ENCODE measurements around the gene DCXR.
"Not testable (repeated sequence)": the region's sequence is repeated elsewhere in the genome, so short reads cannot be mapped to it uniquely, and the experiment has no call there.

DCXR gene

GRCh38 chr17:82041144-82041814 is 3.8 kb upstream of the DCXR start:
- H3K9ac ChIP-seq (ENCODE audit: low read length), result no peak overlapping the region
- H3K4me3 ChIP-seq (ENCODE audit: low read length), result no peak overlapping the region
- no peaks in the 10 kb centered on the region for H3K9me3 ChIP-seq (ENCODE audit: control insufficient read depth, low read length)
- H3K36me3 ChIP-seq (ENCODE audit: control insufficient read depth, insufficient read depth, low read length), result no peaks in the 10 kb centered on the region
- no peaks in the 10 kb centered on the region for H3K27me3 ChIP-seq (ENCODE audit: control insufficient read depth, insufficient read depth, low read length)
- H3K4me1 ChIP-seq (ENCODE audit: control insufficient read depth, insufficient read depth, low read length), result peaks cover 7% of the 10 kb centered on the region

GRCh38 chr17:82039695-82040299 is 2.3 kb upstream of the DCXR start:
- Histone ChIP-seq H3K27me3 (ENCODE audit: control insufficient read depth, insufficient read depth, low read length) (no peaks in the 10 kb centered on the region), H3K9ac (ENCODE audit: low read length) (no peak overlapping the region), H3K4me3 (ENCODE audit: low read length) (no peak overlapping the region), H3K4me1 (ENCODE audit: control insufficient read depth, insufficient read depth, low read length) (peaks cover 13% of the 10 kb centered on the region), H3K9me3 (ENCODE audit: control insufficient read depth, low read length) (no peaks in the 10 kb centered on the region), H3K36me3 (ENCODE audit: control insufficient read depth, insufficient read depth, low read length) (no peaks in the 10 kb centered on the region)

DNA sequence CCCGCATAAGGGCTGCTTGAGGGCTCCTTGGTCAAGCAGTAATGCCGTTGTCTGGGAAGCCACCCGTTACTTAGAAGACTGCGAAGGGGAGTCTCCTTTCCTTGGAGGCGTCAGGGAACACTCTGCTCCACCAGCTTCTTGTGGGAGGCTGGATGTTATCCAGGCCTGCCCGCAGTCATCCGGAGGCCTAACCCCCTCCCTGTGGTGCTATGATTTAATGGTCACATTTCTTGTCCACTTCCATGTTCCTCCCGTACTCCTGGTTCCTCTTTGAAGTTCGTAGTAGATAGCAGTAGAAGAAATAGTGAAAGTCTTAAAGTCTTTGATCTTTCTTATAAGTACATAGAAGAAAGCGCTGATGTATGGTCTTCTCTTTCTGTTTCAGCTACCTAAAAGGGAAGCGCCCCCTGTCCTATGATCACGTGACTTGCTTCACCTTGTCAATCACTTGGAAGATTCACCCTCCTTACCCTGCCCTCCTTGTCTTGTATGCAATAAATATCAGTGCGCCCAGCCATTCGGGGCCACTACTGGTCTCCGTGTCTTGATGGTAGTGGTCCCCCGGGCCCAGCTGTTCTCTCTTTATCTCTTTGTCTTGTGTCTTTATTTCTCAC is 1.4 kb upstream of the DCXR start:
- not testable (repeated sequence) for H3K9me3 ChIP-seq (ENCODE audit: control insufficient read depth, low read length); H3K27me3 ChIP-seq (ENCODE audit: control insufficient read depth, insufficient read depth, low read length); H3K4me3 ChIP-seq (ENCODE audit: low read length); H3K9ac ChIP-seq (ENCODE audit: low read length); H3K36me3 ChIP-seq (ENCODE audit: control insufficient read depth, insufficient read depth, low read length)
- peaks cover 13% of the 10 kb centered on the region for H3K4me1 ChIP-seq (ENCODE audit: control insufficient read depth, insufficient read depth, low read length)

GRCh38 chr17:82037889-82038195 is 345 bp upstream of the DCXR start:
- no peaks in the 10 kb centered on the region for H3K9me3 ChIP-seq (ENCODE audit: control insufficient read depth, low read length)
- no peak overlapping the region for H3K4me3 ChIP-seq (ENCODE audit: low read length)
- no peaks in the 10 kb centered on the region for H3K36me3 ChIP-seq (ENCODE audit: control insufficient read depth, insufficient read depth, low read length)
- peak overlapping the region; percentile 78 for H3K9ac ChIP-seq (ENCODE audit: low read length)
- peaks cover 13% of the 10 kb centered on the region for H3K4me1 ChIP-seq (ENCODE audit: control insufficient read depth, insufficient read depth, low read length)
- no peaks in the 10 kb centered on the region for H3K27me3 ChIP-seq (ENCODE audit: control insufficient read depth, insufficient read depth, low read length)

DNA sequence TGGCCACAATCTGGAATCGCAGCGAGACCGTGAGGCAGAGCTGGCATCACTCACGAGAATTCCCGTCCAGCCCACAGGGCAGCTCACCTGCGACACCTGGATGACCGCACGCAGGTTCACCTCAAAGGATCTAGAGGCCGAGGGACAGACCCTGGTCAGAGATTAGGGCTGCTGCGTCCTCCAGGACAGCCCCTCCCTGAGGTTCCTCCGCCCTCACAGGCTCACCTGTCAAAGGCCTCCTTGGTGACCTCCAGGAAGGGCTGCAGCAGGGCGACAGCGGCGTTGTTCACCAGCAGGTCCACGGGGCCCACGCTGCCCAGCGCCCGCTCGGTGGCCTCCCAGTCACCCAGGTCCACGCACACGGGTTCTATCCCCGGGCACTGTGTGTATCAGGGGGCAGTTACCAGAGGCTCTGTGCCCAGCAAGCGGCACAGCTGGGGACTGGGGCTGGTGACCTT is 834 bp downstream of the DCXR start:
- Histone ChIP-seq H3K4me1 (ENCODE audit: control insufficient read depth, insufficient read depth, low read length) (peaks cover 19% of the 10 kb centered on the region), H3K9ac (ENCODE audit: low read length) (peak overlapping the region; percentile 78), H3K36me3 (ENCODE audit: control insufficient read depth, insufficient read depth, low read length) (no peaks in the 10 kb centered on the region), H3K4me3 (ENCODE audit: low read length) (peak overlapping the region; percentile 69), H3K9me3 (ENCODE audit: control insufficient read depth, low read length) (no peaks in the 10 kb centered on the region), H3K27me3 (ENCODE audit: control insufficient read depth, insufficient read depth, low read length) (no peaks in the 10 kb centered on the region)

GRCh38 chr17:82035956-82036633 is 1.4 kb downstream of the DCXR start:
- peak overlapping the region; percentile 78 for H3K9ac ChIP-seq (ENCODE audit: low read length)
- no peaks in the 10 kb centered on the region for H3K36me3 ChIP-seq (ENCODE audit: control insufficient read depth, insufficient read depth, low read length)
- H3K9me3 ChIP-seq (ENCODE audit: control insufficient read depth, low read length), result no peaks in the 10 kb centered on the region
- H3K4me1 ChIP-seq (ENCODE audit: control insufficient read depth, insufficient read depth, low read length), result peaks cover 19% of the 10 kb centered on the region
- H3K4me3 ChIP-seq (ENCODE audit: low read length), result no peak overlapping the region
- no peaks in the 10 kb centered on the region for H3K27me3 ChIP-seq (ENCODE audit: control insufficient read depth, insufficient read depth, low read length)

DNA sequence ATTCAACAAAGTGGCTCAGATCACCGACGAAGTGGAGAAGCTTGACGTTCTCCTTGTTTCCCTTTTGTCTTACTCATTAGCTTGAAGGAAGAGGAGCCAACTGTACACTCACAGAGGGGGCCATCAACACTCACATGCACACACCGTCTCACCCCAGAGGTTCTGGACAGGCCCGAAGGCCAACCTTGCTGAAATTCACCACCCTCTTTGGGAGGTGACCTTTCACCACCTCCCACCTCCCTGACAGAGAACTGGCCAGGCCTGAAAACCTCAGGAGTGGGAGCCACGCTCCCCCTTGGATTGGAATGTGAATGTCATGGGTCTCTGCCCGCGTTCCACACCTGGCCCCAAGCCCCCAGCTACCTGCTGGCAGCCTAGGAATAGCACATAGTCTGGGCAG is 2.0 kb downstream of the DCXR start:
- H3K9me3 ChIP-seq (ENCODE audit: control insufficient read depth, low read length), result no peaks in the 10 kb centered on the region
- H3K4me1 ChIP-seq (ENCODE audit: control insufficient read depth, insufficient read depth, low read length), result peaks cover 19% of the 10 kb centered on the region
- H3K4me3 ChIP-seq (ENCODE audit: low read length), result no peak overlapping the region
- no peaks in the 10 kb centered on the region for H3K36me3 ChIP-seq (ENCODE audit: control insufficient read depth, insufficient read depth, low read length)
- no peaks in the 10 kb centered on the region for H3K27me3 ChIP-seq (ENCODE audit: control insufficient read depth, insufficient read depth, low read length)
- no peak overlapping the region for H3K9ac ChIP-seq (ENCODE audit: low read length)

DNA sequence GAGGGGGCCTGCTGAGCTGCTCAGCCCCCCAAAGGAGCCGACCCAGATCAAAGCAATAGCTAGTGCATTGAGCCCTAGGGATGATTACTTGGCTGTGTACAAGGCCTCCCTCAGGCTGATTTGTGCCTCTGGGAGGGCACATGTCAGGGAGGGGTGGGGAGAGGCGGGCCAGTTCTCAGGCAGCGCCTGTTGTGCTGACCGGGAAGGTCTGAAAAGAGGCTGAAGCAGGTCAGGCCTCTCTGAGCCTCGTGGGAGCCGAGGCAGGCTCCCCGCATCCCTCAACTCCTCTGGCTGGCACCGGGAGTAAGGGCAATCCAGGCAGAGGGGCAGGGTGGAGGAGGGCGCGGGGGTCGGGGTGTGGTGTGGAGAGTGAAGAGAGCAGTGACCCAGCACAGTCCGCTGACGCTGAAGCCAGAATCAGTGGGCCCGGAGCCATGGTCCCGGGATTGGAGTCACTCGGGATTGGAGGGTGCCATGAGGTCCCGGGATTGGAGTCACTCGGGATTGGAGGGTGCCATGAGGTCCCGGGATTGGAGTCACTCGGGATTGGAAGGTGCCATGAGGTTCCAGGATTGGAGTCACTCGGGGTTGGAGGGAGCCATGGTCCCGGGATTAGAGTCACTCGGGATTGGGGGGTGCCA is 3.0 kb downstream of the DCXR start:
- Histone ChIP-seq H3K9ac (ENCODE audit: low read length) (no peak overlapping the region), H3K27me3 (ENCODE audit: control insufficient read depth, insufficient read depth, low read length) (no peaks in the 10 kb centered on the region), H3K4me1 (ENCODE audit: control insufficient read depth, insufficient read depth, low read length) (peaks cover 27% of the 10 kb centered on the region), H3K36me3 (ENCODE audit: control insufficient read depth, insufficient read depth, low read length) (no peaks in the 10 kb centered on the region), H3K4me3 (ENCODE audit: low read length) (no peak overlapping the region), H3K9me3 (ENCODE audit: control insufficient read depth, low read length) (no peaks in the 10 kb centered on the region)

DNA sequence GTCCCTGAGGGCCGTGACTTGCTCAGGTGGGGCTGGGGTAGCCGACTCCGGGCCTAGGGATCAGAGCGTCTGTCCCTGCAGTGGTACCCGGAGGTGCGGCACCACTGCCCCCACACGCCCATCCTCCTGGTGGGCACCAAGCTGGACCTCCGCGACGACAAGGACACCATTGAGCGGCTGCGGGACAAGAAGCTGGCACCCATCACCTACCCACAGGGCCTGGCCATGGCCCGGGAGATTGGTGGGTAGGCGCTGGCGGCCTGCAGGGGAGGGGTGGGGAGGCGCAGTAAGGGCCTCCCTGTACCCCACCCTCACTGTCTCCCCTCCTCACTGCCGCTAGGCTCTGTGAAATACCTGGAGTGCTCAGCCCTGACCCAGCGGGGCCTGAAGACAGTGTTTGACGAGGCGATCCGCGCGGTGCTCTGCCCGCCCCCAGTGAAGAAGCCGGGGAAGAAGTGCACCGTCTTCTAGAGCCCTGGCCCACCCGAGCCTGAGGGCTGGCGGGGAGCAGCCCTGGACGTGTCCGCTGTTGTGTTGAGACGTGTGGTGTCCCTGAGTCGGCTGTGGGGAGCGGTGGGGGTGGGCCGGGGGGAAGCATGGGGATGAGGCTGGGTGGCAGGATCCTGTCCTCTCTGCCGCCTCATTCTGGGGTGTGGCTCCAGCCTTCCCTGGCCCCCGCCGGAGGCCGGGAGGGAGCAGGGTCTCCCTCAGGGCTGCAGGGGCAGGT is 4.0 kb downstream of the DCXR start:
- Histone ChIP-seq H3K9ac (ENCODE audit: low read length) (peak overlapping the region; percentile 7), H3K4me3 (ENCODE audit: low read length) (no peak overlapping the region), H3K36me3 (ENCODE audit: control insufficient read depth, insufficient read depth, low read length) (no peaks in the 10 kb centered on the region), H3K4me1 (ENCODE audit: control insufficient read depth, insufficient read depth, low read length) (peaks cover 27% of the 10 kb centered on the region), H3K27me3 (ENCODE audit: control insufficient read depth, insufficient read depth, low read length) (no peaks in the 10 kb centered on the region), H3K9me3 (ENCODE audit: control insufficient read depth, low read length) (no peaks in the 10 kb centered on the region)

- H3K36me3 ChIP-seq (ENCODE audit: control insufficient read depth, insufficient read depth, low read length), result no peaks in the 10 kb centered on the region
These were observed 5.4 kb downstream of the DCXR start for GRCh38 chr17:82031885-82032627.

GRCh38 chr17:82031303-82031884 is 6.1 kb downstream of the DCXR start, which contains the start of gene RAC3:
Gene RAC3 (plus strand): TSS chr17:82031678. CDS start chr17:82031762, 84 bp downstream.
- H3K4me3 ChIP-seq (ENCODE audit: low read length), result peak within 1 kb of the TSS; percentile 25
- H3K9ac ChIP-seq (ENCODE audit: low read length), result peak within 1 kb of the TSS; percentile 28
- no peaks in the 10 kb centered on the region for H3K9me3 ChIP-seq (ENCODE audit: control insufficient read depth, low read length)
- H3K27me3 ChIP-seq (ENCODE audit: control insufficient read depth, insufficient read depth, low read length), result no peaks in the 10 kb centered on the region
- H3K36me3 ChIP-seq (ENCODE audit: control insufficient read depth, insufficient read depth, low read length), result no peaks in the 10 kb centered on the region
- peaks cover 21% of the 10 kb centered on the region for H3K4me1 ChIP-seq (ENCODE audit: control insufficient read depth, insufficient read depth, low read length)

More at GRCh38 chr17:82031885-82032627, 5.4 kb downstream of the DCXR start:
- Histone ChIP-seq H3K4me1 (ENCODE audit: control insufficient read depth, insufficient read depth, low read length) (peaks cover 27% of the 10 kb centered on the region), H3K27me3 (ENCODE audit: control insufficient read depth, insufficient read depth, low read length) (no peaks in the 10 kb centered on the region), H3K9me3 (ENCODE audit: control insufficient read depth, low read length) (no peaks in the 10 kb centered on the region), H3K4me3 (ENCODE audit: low read length) (no peak overlapping the region), H3K9ac (ENCODE audit: low read length) (peak overlapping the region; percentile 28)
